Measurements from ENCODE around the gene SARDH.

DNA sequence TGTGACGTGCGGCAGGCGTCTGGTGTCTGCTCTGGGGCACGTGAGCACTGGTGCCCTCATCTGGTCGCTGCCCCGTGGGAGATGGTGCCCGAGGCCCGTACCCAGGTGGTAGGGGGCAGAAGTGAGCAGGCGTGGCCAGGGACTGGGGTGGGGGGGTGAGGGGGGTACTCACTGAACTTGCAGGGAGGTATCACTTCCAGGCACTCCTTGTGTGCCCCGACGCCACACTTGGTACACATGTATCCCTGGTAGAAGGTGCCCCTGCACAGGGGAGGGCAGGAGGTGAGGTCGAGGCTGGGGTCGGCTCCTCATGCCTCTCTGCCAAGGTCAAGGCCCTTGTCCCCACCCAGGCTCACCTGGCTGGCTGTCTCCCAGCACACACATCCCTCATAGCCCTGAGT, 45.2 kb upstream of the SARDH start:
- TF ChIP-seq POLR2AphosphoS5 (IDR thresholded peaks at IDR 0.05) (peak in 1 of 3 donors; percentile 22), POLR2A (IDR thresholded peaks at IDR 0.05) (no peak)

Measured in spleen (tissue), 3 donors.